Breast epithelium (tissue), 3 donors: Measurements from ENCODE around the gene TRANK1.

Experiments
- POLR2A ChIP-seq: fragments of 450-650 bp; IDR thresholded peaks from one replicate; pipeline ENCODE4 v1.6.1; 2016; ENCODE audit warnings: antibody characterized with exemption, mild to moderate bottlenecking, moderate library complexity
- TF ChIP-seq, protein P1 (sequence below), 3 donors: fragments of 450-650 bp; IDR thresholded peaks; one replicate each; pipeline ENCODE4 v1.5.1; 2016 to 2017; ENCODE audit warnings: antibody characterized with exemption in 3 of 3, mild to moderate bottlenecking in 3 of 3, moderate library complexity in 3 of 3

- no peak for TF ChIP-seq POLR2A
- TF ChIP-seq, protein P1, sequence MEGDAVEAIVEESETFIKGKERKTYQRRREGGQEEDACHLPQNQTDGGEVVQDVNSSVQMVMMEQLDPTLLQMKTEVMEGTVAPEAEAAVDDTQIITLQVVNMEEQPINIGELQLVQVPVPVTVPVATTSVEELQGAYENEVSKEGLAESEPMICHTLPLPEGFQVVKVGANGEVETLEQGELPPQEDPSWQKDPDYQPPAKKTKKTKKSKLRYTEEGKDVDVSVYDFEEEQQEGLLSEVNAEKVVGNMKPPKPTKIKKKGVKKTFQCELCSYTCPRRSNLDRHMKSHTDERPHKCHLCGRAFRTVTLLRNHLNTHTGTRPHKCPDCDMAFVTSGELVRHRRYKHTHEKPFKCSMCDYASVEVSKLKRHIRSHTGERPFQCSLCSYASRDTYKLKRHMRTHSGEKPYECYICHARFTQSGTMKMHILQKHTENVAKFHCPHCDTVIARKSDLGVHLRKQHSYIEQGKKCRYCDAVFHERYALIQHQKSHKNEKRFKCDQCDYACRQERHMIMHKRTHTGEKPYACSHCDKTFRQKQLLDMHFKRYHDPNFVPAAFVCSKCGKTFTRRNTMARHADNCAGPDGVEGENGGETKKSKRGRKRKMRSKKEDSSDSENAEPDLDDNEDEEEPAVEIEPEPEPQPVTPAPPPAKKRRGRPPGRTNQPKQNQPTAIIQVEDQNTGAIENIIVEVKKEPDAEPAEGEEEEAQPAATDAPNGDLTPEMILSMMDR (IDR thresholded peaks at IDR 0.05): no peak
Observed at GRCh38 chr3:36820083-36820482, 124.8 kb downstream of the TRANK1 start.
